AG09319 (cell line): Measurements from ENCODE around the gene FYB2.

Experiments
- DNase-seq: peaks from one replicate; pipeline ENCODE4 v3.0.0-alpha.2; 2010; ENCODE audit warnings: low read depth; ENCODE audit errors: extremely low read depth
- TF ChIP-seq, protein P1 (sequence below): IDR thresholded peaks from 2 replicates; pipeline ENCODE4 v1.5.1; 2011; ENCODE audit warnings: low read depth, mild to moderate bottlenecking, inconsistent platforms, low read length, moderate library complexity

Gene FYB2

GRCh38 chr1:56675763-56676162 is 143.4 kb downstream of the FYB2 start:
- no peak for DNase-seq
- TF ChIP-seq, protein P1, sequence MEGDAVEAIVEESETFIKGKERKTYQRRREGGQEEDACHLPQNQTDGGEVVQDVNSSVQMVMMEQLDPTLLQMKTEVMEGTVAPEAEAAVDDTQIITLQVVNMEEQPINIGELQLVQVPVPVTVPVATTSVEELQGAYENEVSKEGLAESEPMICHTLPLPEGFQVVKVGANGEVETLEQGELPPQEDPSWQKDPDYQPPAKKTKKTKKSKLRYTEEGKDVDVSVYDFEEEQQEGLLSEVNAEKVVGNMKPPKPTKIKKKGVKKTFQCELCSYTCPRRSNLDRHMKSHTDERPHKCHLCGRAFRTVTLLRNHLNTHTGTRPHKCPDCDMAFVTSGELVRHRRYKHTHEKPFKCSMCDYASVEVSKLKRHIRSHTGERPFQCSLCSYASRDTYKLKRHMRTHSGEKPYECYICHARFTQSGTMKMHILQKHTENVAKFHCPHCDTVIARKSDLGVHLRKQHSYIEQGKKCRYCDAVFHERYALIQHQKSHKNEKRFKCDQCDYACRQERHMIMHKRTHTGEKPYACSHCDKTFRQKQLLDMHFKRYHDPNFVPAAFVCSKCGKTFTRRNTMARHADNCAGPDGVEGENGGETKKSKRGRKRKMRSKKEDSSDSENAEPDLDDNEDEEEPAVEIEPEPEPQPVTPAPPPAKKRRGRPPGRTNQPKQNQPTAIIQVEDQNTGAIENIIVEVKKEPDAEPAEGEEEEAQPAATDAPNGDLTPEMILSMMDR = no peak

DNA sequence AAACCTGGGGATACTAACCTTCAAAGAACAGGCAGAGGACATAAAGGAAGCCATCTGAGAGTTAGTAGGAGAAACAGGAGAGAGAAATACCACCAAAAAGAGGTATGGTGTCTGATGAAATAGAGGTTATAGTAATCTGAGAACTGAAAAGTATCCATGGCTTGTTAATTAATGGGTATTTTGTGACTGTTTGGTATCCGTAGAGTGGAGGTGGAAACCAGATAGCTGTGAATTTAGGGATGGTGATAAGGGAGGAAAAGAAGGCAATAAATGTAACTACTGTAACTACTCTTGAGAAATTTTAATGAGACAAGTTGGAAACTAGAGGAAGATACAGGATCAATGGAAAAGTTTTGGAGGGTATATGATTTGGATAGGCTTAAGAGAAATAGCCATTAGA is 146.6 kb downstream of the FYB2 start:
- TF ChIP-seq, protein P1 = no peak
- DNase-seq = no peak

DNA sequence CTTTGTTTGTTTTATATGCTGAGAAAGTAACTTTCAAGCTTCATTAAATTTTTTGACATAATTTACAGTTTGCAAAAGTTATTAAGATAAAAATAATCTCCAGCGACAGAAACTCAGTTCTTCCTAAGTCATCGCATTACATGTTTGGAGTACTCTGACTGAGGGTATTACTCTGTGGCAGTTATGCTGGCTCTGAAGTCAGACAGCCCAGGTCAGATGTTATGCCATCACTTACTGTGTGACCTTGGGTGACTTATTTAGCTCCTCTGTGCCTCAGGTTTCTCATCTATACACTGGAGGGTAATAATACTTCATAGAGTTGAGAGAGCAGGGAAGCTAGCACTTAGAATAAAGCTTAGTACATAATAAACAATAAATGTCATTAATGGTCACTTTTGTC is 147.7 kb downstream of the FYB2 start:
- no peak for DNase-seq
- TF ChIP-seq, protein P1 = no peak

DNA sequence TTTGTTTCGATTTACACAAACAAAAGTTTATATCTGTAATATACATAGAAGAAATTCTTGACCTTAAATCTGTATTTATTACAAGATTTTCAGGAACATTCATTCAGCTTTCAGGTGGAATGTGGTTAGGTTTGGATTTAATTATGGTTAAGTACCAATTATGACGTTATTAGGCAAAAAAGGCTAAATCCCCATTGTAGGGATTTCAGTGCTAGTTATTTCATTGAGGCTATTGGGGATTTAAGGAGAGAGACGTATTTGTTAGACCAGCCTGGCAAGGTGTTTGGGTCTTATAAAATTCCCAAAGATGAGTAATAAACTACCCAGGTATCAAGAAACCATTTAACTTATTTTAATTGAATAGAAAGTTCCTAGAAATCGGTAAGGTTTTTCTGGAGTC is 148.1 kb downstream of the FYB2 start:
- TF ChIP-seq, protein P1 = no peak
- DNase-seq = no peak

- DNase-seq = no peak
Observed at GRCh38 chr1:56670350-56670749, 148.9 kb downstream of the FYB2 start.

More at GRCh38 chr1:56670350-56670749, 148.9 kb downstream of the FYB2 start:
- TF ChIP-seq, protein P1 = no peak
